MCF 10A (cell line): ENCODE data around the gene HOXB6. TPM values are rescaled to one million over a fixed set of nuclear protein-coding genes. Genes with fewer than 3 reads are reported as not detected.

ENCODE experiments used
- BruUV-seq: library from RNA; stranded (reverse); fragments of 400-500 nt; replicated peaks from 2 replicates; lab custom pipeline; 2021; lab: Mats Ljungman, UMichigan
- CTCF ChIA-PET: fragments of 300-600 bp; sonication (Branson Sonifier 250); formaldehyde crosslinking; extraction: SDS; loops from one replicate; lab custom pipeline; 2021; ENCODE audit warnings: antibody characterized with exemption, inconsistent platforms; lab: Yijun Ruan, JAX
- POLR2A ChIA-PET: fragments of 300-600, 350-650 bp; sonication (Branson Sonifier 250); formaldehyde crosslinking; extraction: SDS; loops from one replicate; lab custom pipeline; 2020; ENCODE audit warnings: antibody characterized with exemption, inconsistent platforms; lab: Yijun Ruan, JAX
- DNase-seq: peaks from one replicate; pipeline ENCODE4 v3.0.0-alpha.2; 2018; ENCODE audit not compliant: unreplicated experiment
- H3K27ac Mint-ChIP-seq: one replicate; pipeline ENCODE4 v1.8.0; 2022; ENCODE audit warnings: mild to moderate bottlenecking, low read depth, mixed read lengths; ENCODE audit not compliant: unreplicated experiment
- H3K27me3 Mint-ChIP-seq: one replicate; pipeline ENCODE4 v1.8.0; 2022; ENCODE audit warnings: mixed read lengths; ENCODE audit not compliant: insufficient read depth, unreplicated experiment
- H3K36me3 Mint-ChIP-seq: one replicate; pipeline ENCODE4 v1.8.0; 2022; ENCODE audit warnings: mild to moderate bottlenecking, moderate library complexity, mixed read lengths; ENCODE audit not compliant: insufficient read depth, unreplicated experiment
- H3K4me1 Mint-ChIP-seq: one replicate; pipeline ENCODE4 v1.8.0; 2022; ENCODE audit warnings: mixed read lengths; ENCODE audit not compliant: insufficient read depth, unreplicated experiment
- H3K4me3 Mint-ChIP-seq: one replicate; pipeline ENCODE4 v1.8.0; 2022; ENCODE audit warnings: mild to moderate bottlenecking, moderate library complexity, mixed read lengths; ENCODE audit not compliant: unreplicated experiment
- H3K9me3 Mint-ChIP-seq: one replicate; pipeline ENCODE4 v1.8.0; 2022; ENCODE audit warnings: mixed read lengths; ENCODE audit not compliant: unreplicated experiment
- CTCF ChIP-seq: fragments of 200-600 bp; IDR thresholded peaks from one replicate; pipeline ENCODE4 v1.8.0; 2022; ENCODE audit warnings: antibody characterized with exemption, mild to moderate bottlenecking; ENCODE audit not compliant: unreplicated experiment
- intact Hi-C: fragments of 100-400 bp; cut with micrococcal nuclease; formaldehyde crosslinking; loops from 2 replicates; pipeline ENCODE4 v1.14.1; 2022
- total RNA-seq: library from RNA; stranded (reverse); gene quantifications from 2 replicates; pipeline ENCODE4 v1.2.3, GENCODE V29; 2022

Gene HOXB6
- total RNA-seq, 1 experiment from 2014 or later: not detected

DNA sequence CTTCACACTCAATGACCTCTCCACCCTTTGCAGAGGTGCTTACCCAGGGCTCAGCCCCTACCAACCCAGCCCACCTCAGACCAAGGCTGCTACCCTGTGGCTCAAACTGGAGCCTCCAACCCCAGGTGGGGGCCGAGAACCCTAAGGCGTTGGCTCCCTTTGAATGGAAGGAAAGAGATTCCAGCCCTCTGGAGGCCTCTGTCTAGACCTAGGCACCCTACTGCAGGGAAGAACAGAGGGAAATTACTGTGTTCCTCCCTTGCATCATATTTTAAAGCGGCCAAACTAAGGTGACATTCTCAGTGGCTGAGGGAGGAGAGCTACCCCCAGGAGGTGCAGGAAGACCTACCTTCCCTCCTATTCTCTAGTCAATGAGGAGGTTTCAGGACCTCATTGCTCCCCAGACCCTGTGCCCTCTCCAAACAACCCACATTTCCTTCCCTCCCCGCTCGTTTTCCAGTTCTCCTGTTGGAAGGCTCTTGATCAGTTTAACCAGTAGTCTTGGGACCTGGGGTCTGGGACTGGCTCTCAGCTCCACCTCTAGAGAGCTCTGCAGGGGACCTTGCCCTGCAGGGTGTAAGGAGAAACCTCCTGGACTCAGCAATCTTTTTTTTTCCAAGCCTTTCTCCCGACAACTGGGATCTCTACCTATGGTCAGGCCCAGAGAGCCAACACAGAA, 15.8 kb upstream of the HOXB6 start:
- intact Hi-C loops: no loop called here
- H3K4me3 Mint-ChIP-seq: no peak overlapping the region
- no peak for DNase-seq
- peaks cover 7% of the 10 kb centered on the region for H3K36me3 Mint-ChIP-seq
- no peak overlapping the region for H3K27ac Mint-ChIP-seq
- peaks cover 7% of the 10 kb centered on the region for H3K4me1 Mint-ChIP-seq
- peaks cover 99% of the 10 kb centered on the region for H3K27me3 Mint-ChIP-seq
- no peak for TF ChIP-seq CTCF
- no TSS peak for BruUV-seq
- CTCF ChIA-PET: interaction anchor here (0.6 to 1.4 kb wide), 9 partner anchors 20 to 639 kb away, joined by 3 to 4 read pairs (median 3); no protein-coding TSS in a partner anchor
- POLR2A ChIA-PET: no interaction called here
- no peaks in the 10 kb centered on the region for H3K9me3 Mint-ChIP-seq

DNA sequence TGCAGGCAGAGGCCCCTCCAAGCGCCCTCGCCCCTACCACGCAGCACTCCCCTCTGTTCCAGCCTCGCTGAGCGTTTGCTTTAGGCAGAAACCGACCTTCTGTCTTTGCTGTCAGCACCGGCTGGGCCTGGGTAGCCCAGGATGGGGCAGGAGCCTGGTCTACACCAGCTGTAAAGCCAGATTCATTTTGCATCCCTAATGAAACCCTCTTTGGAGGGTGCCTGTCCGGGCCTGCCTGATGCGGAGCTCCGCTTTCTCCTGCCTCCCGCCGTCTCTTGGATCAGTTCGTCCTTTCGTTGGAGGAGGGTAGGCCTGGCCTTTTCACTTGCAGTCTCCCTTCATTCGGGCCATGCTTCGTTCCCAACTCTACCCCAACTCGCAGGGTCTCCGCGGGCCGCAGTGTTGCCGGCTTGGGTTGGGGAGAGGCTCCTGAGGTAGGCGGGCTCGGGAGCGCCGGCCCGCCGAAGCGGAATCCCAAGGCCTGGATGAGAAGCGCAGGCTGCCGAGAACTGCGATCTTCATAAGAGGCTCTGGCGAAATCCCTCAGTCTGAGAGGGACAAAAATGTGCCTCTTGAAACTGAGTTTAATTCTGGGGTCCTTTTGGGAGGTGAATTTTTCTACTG, 15.2 kb upstream of the HOXB6 start:
- Mint-ChIP-seq H3K9me3 (no peaks in the 10 kb centered on the region), H3K4me3 (no peak overlapping the region), H3K27ac (no peak overlapping the region), H3K4me1 (peaks cover 4% of the 10 kb centered on the region), H3K27me3 (peaks cover 100% of the 10 kb centered on the region), H3K36me3 (peaks cover 7% of the 10 kb centered on the region)
- ChIA-PET CTCF (interaction anchor here (0.7 to 2.7 kb wide), 7 partner anchors 32 to 453 kb away, joined by 3 to 10 read pairs (median 3); no protein-coding TSS in a partner anchor), POLR2A (no interaction called here)
- BruUV-seq: no TSS peak
- intact Hi-C loops: loop anchor here (2.0 kb wide), 1 partner anchor 467 kb away; no protein-coding TSS in a partner anchor
- no peak for DNase-seq
- no peak for TF ChIP-seq CTCF

GRCh38 chr17:48618256-48618896, 13.6 kb upstream of the HOXB6 start:
- peak; percentile 89 for TF ChIP-seq CTCF
- Mint-ChIP-seq H3K4me1 (peaks cover 4% of the 10 kb centered on the region), H3K27ac (no peak overlapping the region), H3K4me3 (no peak overlapping the region), H3K36me3 (peaks cover 7% of the 10 kb centered on the region), H3K9me3 (no peaks in the 10 kb centered on the region), H3K27me3 (peaks cover 100% of the 10 kb centered on the region)
- POLR2A ChIA-PET: interaction anchor here (0.6 kb wide), 1 partner anchor 445 kb away, joined by 3 read pairs; no protein-coding TSS in a partner anchor
- DNase-seq: peak; percentile 77
- no TSS peak for BruUV-seq
- CTCF ChIA-PET: interaction anchor here (0.5 to 2.7 kb wide), 27 partner anchors 9 to 884 kb away, joined by 3 to 10 read pairs (median 4); no protein-coding TSS in a partner anchor
- intact Hi-C loops: loop anchor here (1.0 to 2.0 kb wide), 5 partner anchors 310 to 593 kb away; no protein-coding TSS in a partner anchor
